IMR-90 (cell line): ENCODE measurements around the gene ANK3. TPM values are rescaled to one million over a fixed set of nuclear protein-coding genes. Genes with fewer than 3 reads are reported as not detected.

Source experiments
- ATAC-seq: fragments of 200-7000 bp; cut with Tn5 transposase; 2 replicates; pipeline ENCODE4 v1.9.1; 2020; ENCODE audit warnings: low read depth, mild to moderate bottlenecking, moderate library complexity
- BruUV-seq: library from RNA; stranded (reverse); fragments of 400-500 nt; replicated peaks from 2 replicates; lab custom pipeline; 2021; lab: Mats Ljungman, UMichigan
- CTCF ChIA-PET: fragments of 300-600 bp; formaldehyde crosslinking; extraction: SDS; loops from one replicate; lab custom pipeline; 2021; ENCODE audit warnings: antibody characterized with exemption; lab: Yijun Ruan, JAX
- POLR2A ChIA-PET: fragments of 300-600 bp; sonication (Branson Sonifier 250); formaldehyde crosslinking; loops from one replicate; lab custom pipeline; 2022; ENCODE audit warnings: antibody characterized with exemption; ENCODE audit not compliant: unreplicated experiment; lab: Charles Lee
- DNase-seq: peaks from one replicate; pipeline ENCODE4 v3.0.0; 2013
- H2AFZ ChIP-seq: replicated peaks from 2 replicates; pipeline ENCODE3; 2013; ENCODE audit warnings: low read length, mild to moderate bottlenecking; ENCODE audit not compliant: poor library complexity
- H2AK5ac ChIP-seq: 2 replicates; pipeline ENCODE4 v1.6.1; 2013; ENCODE audit warnings: low read depth, low read length, inconsistent platforms
- H2AK9ac ChIP-seq: replicated peaks from 2 replicates; pipeline ENCODE3; 2013; ENCODE audit warnings: mild to moderate bottlenecking, low read depth, low read length, moderate library complexity; ENCODE audit not compliant: poor library complexity
- H2BK120ac ChIP-seq: 2 replicates; pipeline ENCODE4 v1.6.1; 2013; ENCODE audit warnings: low read depth, low read length, inconsistent platforms
- H2BK15ac ChIP-seq: 3 replicates; pipeline ENCODE4 v1.6.1; 2013; ENCODE audit warnings: low read depth, low read length, inconsistent platforms
- H2BK20ac ChIP-seq: 2 replicates; pipeline ENCODE4 v1.6.1; 2013; ENCODE audit warnings: low read depth, mild to moderate bottlenecking, inconsistent platforms, low read length, moderate library complexity
- H2BK5ac ChIP-seq: 2 replicates; pipeline ENCODE4 v1.6.1; 2013; ENCODE audit warnings: mild to moderate bottlenecking, low read depth, low read length, inconsistent platforms; ENCODE audit not compliant: poor library complexity, severe bottlenecking
- H3K14ac ChIP-seq: replicated peaks from 2 replicates; pipeline ENCODE4 v1.6.1; 2013; ENCODE audit warnings: low read depth, low read length, inconsistent platforms
- H3K18ac ChIP-seq: 2 replicates; pipeline ENCODE4 v1.6.1; 2013; ENCODE audit warnings: low read depth, low read length, control low read depth
- H3K23ac ChIP-seq: 2 replicates; pipeline ENCODE4 v1.6.1; 2013; ENCODE audit warnings: low read depth, low read length, inconsistent platforms
- H3K27ac ChIP-seq: 2 replicates; pipeline ENCODE4 v1.5.1; 2013; ENCODE audit warnings: mild to moderate bottlenecking, control low read depth, low read length; ENCODE audit not compliant: insufficient read depth
- H3K27me3 ChIP-seq: 2 replicates; pipeline ENCODE4 v1.6.1; 2013; ENCODE audit warnings: low read length; ENCODE audit not compliant: control insufficient read depth, insufficient read depth
- H3K36me3 ChIP-seq: 2 replicates; pipeline ENCODE4 v1.6.1; 2013; ENCODE audit warnings: low read length, mixed read lengths; ENCODE audit not compliant: control insufficient read depth, insufficient read depth
- H3K4ac ChIP-seq: 2 replicates; pipeline ENCODE4 v1.6.1; 2013; ENCODE audit warnings: low read depth, low read length, inconsistent platforms
- H3K4me1 ChIP-seq: 2 replicates; pipeline ENCODE4 v1.6.1; 2013; ENCODE audit warnings: low read length, mixed read lengths; ENCODE audit not compliant: control insufficient read depth, insufficient read depth
- H3K4me2 ChIP-seq: 2 replicates; pipeline ENCODE4 v1.6.1; 2013; ENCODE audit warnings: low read depth, mild to moderate bottlenecking, control low read depth, low read length, moderate library complexity
- H3K4me3 ChIP-seq: 2 replicates; pipeline ENCODE4 v1.5.1; 2013; ENCODE audit warnings: low read depth, mild to moderate bottlenecking, control low read depth, low read length, moderate library complexity; ENCODE audit not compliant: insufficient read depth
- H3K56ac ChIP-seq: 2 replicates; pipeline ENCODE4 v1.6.1; 2013; ENCODE audit warnings: low read length, inconsistent platforms; ENCODE audit not compliant: insufficient read depth; ENCODE audit errors: extremely low read depth
- H3K79me1 ChIP-seq, 2 experiments: 2 replicates each; pipeline ENCODE4 v1.6.1; 2013; ENCODE audit warnings: low read length in 2 of 2, inconsistent platforms in 1 of 2, low read depth in 1 of 2
- H3K9ac ChIP-seq: 2 replicates; pipeline ENCODE4 v1.6.1; 2013; ENCODE audit warnings: low read depth, low read length, control low read depth
- H3K9me1 ChIP-seq: 2 replicates; pipeline ENCODE4 v1.6.1; 2013; ENCODE audit warnings: low read length, inconsistent platforms; ENCODE audit not compliant: insufficient read depth
- H3K9me3 ChIP-seq: 2 replicates; pipeline ENCODE4 v1.6.1; 2013; ENCODE audit warnings: low read length; ENCODE audit not compliant: control insufficient read depth, insufficient read depth
- H4K20me1 ChIP-seq: 2 replicates; pipeline ENCODE4 v1.6.1; 2013; ENCODE audit warnings: low read length, inconsistent platforms; ENCODE audit not compliant: insufficient read depth
- H4K5ac ChIP-seq: 2 replicates; pipeline ENCODE4 v1.6.1; 2013; ENCODE audit warnings: mild to moderate bottlenecking, low read depth, low read length, control low read depth
- H4K8ac ChIP-seq, 2 experiments: 2 replicates each; pipeline ENCODE4 v1.6.1; 2013; ENCODE audit warnings: low read depth in 2 of 2, low read length in 2 of 2, control low read depth in 1 of 2, inconsistent platforms in 1 of 2
- H4K91ac ChIP-seq: 2 replicates; pipeline ENCODE4 v1.6.1; 2013; ENCODE audit warnings: low read depth, low read length, inconsistent platforms; ENCODE audit not compliant: insufficient read depth
- CEBPB ChIP-seq: IDR thresholded peaks from 2 replicates; pipeline ENCODE4 v1.6.1; 2012; ENCODE audit warnings: low read depth, low read length, improper control_type of control experiment
- CHD1 ChIP-seq: IDR thresholded peaks from 2 replicates; pipeline ENCODE4 v1.6.1; 2012; ENCODE audit warnings: low read depth, low read length, improper control_type of control experiment
- FOS ChIP-seq: fragments of 150-350 bp; IDR thresholded peaks from 2 replicates; pipeline ENCODE4 v1.6.1; 2016; ENCODE audit warnings: low read depth, low read length
- MAFK ChIP-seq: IDR thresholded peaks from 2 replicates; pipeline ENCODE4 v1.6.1; 2012; ENCODE audit warnings: low read depth, low read length, improper control_type of control experiment
- MAZ ChIP-seq: IDR thresholded peaks from 2 replicates; pipeline ENCODE4 v1.6.1; 2012; ENCODE audit warnings: low read depth, mild to moderate bottlenecking, low read length, improper control_type of control experiment, moderate library complexity, borderline replicate concordance
- NFE2L2 ChIP-seq: fragments of 150-350 bp; IDR thresholded peaks from 2 replicates; pipeline ENCODE4 v1.6.1; 2016; ENCODE audit warnings: low read depth, mild to moderate bottlenecking, low read length
- POLR2A ChIP-seq: IDR thresholded peaks from 2 replicates; pipeline ENCODE4 v1.6.1; 2012; ENCODE audit warnings: mild to moderate bottlenecking, low read depth, low read length
- RAD21 ChIP-seq: IDR thresholded peaks from 2 replicates; pipeline ENCODE4 v1.6.1; 2012; ENCODE audit warnings: low read length, improper control_type of control experiment
- RCOR1 ChIP-seq: IDR thresholded peaks from 2 replicates; pipeline ENCODE4 v1.6.1; 2012; ENCODE audit warnings: mild to moderate bottlenecking, low read length, improper control_type of control experiment; ENCODE audit not compliant: insufficient replicate concordance
- USF2 ChIP-seq: fragments of 150-350 bp; IDR thresholded peaks from 2 replicates; pipeline ENCODE4 v1.6.1; 2017; ENCODE audit warnings: mild to moderate bottlenecking, antibody characterized with exemption, low read length, low read depth
- WGBS, 2 experiments: methylation state at CpG; one replicate each; pipeline versions ENCODE4 v1.1.5 to v1.1.7; 2013; ENCODE audit warnings: missing lambda C conversion rate in 2 of 2; ENCODE audit not compliant: insufficient read length in 1 of 2; ENCODE audit errors: extremely low coverage in 2 of 2; 5-methylcytosine and 5-hydroxymethylcytosine counted together
- dilution Hi-C: fragments of 300-500 bp; cut with HindIII; formaldehyde crosslinking; loops from one replicate; pipeline ENCODE4 v1.14.3; 2018; ENCODE audit warnings: low sequenced_read_pairs; ENCODE audit not compliant: unreplicated experiment
- in situ Hi-C: fragments of 300-500 bp; cut with MboI; formaldehyde crosslinking; loops from 3 replicates; pipeline ENCODE4 v1.14.3; 2019; ENCODE audit warnings: low sequenced_read_pairs, inconsistent platforms, mixed read lengths
- intact Hi-C: fragments of 100-400 bp; cut with micrococcal nuclease; formaldehyde crosslinking; loops from 2 replicates; pipeline ENCODE4 v1.10.0; 2022
- polyA plus RNA-seq, 3 experiments: library from polyadenylated mRNA; depleted of rRNA; stranded (reverse); fragments of >200 nt; gene quantifications; 2 replicates each; pipeline ENCODE4 v1.2.3, GENCODE V29; 2012; ENCODE audit warnings: low replicate concordance in 1 of 3
- total RNA-seq: library from RNA; depleted of rRNA; stranded (reverse); fragments of >200 nt; gene quantifications from 2 replicates; pipeline ENCODE4 v1.2.3, GENCODE V29; 2012

ANK3 gene
- total and polyA plus RNA-seq, 2 of the 4 experiments (the other 2 are of a cell fraction) = 0.63 to 1.8 TPM

GRCh38 chr10:60110739-60111138 is 278.9 kb downstream of the ANK3 start (continued):
- TF ChIP-seq USF2 = no peak

GRCh38 chr10:60107308-60107976 is 282.2 kb downstream of the ANK3 start:
- Histone ChIP-seq H3K18ac (no peak overlapping the region), H3K36me3 (no peaks in the 10 kb centered on the region), H2BK5ac (no peak overlapping the region), H3K9ac (no peak overlapping the region), H3K56ac (no peak overlapping the region), H3K9me3 (no peaks in the 10 kb centered on the region), H3K27me3 (no peaks in the 10 kb centered on the region; the same call in 1 of the 2 replicates), H3K23ac (no peak overlapping the region), H4K5ac (no peak overlapping the region), H4K8ac (no peak overlapping the region), H4K20me1 (no peaks in the 10 kb centered on the region), H2AK5ac (no peak overlapping the region), H3K4me1 (no peaks in the 10 kb centered on the region), H3K9me1 (no peaks in the 10 kb centered on the region), H3K4me3 (no peak overlapping the region), H3K27ac (no peak overlapping the region), H2AFZ (no peak overlapping the region), H3K14ac (no peak overlapping the region), H2BK15ac (no peak overlapping the region), H3K4me2 (no peak overlapping the region), H2BK20ac (no peak overlapping the region), H2BK120ac (no peak overlapping the region), H3K79me1 (no peaks in the 10 kb centered on the region), H4K91ac (no peak overlapping the region), H2AK9ac (no peak overlapping the region), H3K4ac (no peak overlapping the region)
- intact Hi-C loops = no loop called here
- no peak for ATAC-seq
- WGBS, 2 experiments = 100% methylated on average over 1 of the region's 5 CpGs; no CpG with 5 or more reads in 1 of the 2 experiments
- no peak for DNase-seq
- dilution Hi-C loops = no loop called here
- BruUV-seq = no TSS peak
- CTCF ChIA-PET = no interaction called here
- in situ Hi-C loops = loop anchor here (25.0 kb wide), 1 partner anchor 530 kb away; no protein-coding TSS in a partner anchor
- TF ChIP-seq NFE2L2 (no peak), POLR2A (no peak), CHD1 (no peak), RAD21 (no peak), FOS (no peak), CEBPB (no peak), MAFK (no peak), USF2 (no peak), MAZ (no peak), RCOR1 (no peak)
- POLR2A ChIA-PET = no interaction called here
